HG03066 (cell line): ENCODE data around the gene KCNH8.

Source experiments
- ATAC-seq: cut with Tn5 transposase; IDR thresholded peaks from one replicate; pipeline ENCODE4 v1.9.1; 2021; ENCODE audit warnings: low read depth; ENCODE audit not compliant: unreplicated experiment

KCNH8 gene

DNA sequence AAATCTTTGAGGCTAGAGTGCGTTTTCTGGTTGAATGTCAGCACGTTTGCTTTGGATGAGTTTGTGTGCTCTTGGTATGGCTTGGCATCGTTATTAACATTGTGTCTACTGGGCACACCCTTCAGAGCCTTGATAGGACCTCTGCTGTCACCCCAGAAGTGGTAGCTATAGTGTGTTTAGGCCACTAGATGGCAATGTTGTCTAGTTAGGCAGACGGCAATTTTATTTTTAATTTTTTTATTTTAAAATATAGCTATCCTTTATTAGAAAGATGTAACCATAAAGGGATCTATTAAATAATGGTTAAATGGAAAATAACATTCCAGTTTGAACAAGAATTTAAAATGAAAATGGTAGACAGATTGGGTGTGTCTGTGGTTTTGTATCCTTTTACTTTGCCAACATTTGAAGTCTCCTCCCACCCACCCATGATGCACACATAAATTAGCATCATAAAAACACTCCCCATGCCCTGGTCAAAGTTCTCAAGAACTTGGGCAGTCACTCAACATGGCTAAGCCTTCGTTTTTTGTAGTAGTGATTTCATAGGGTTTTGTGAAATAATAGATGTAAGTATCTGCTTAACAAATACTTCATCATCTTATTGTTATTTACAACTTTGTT, 200.7 kb downstream of the KCNH8 start:
- ATAC-seq, result peak; percentile 65

DNA sequence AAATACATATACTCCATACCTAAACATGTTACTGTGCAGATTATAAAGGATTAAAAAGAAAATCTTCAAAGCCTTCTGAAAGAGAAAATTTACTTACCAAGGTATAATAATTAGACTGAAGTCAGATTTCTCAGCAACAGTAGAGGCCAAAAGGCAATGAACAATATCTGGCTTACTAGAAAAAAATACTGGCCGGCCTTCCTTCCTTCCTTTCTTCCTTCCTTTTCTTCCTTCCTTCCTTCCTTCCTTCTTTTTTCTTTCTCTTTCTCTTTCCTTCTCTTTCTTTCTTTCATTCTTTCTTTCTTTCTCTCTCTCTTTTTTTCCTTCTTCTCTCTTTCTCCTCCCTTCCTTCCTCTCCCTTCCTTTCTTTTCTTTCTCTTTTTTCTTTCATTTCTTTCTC, 209.6 kb downstream of the KCNH8 start:
- no peak for ATAC-seq

- no peak for ATAC-seq
These were observed 214.8 kb downstream of the KCNH8 start for GRCh38 chr3:19363071-19363470.

DNA sequence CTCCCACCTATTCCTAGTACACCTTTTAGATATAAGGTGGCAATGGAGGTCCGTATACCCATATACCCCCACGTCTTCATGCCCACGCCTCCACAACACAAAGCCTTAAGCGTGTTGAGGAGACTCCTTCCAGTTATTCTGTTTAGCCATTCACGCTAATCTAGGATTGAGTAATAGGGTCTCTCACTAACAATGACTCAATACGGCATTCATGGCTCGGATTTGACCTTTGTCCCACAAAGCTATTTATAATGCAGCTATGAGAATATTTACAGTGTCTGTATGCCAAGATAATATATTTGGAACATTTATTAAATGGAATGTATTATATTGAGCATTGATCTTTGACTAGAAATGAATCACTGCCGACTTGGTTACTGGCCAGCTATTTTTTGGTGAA, 215.8 kb downstream of the KCNH8 start:
- ATAC-seq, result no peak

GRCh38 chr3:19365471-19365870, 217.2 kb downstream of the KCNH8 start:
- no peak for ATAC-seq

DNA sequence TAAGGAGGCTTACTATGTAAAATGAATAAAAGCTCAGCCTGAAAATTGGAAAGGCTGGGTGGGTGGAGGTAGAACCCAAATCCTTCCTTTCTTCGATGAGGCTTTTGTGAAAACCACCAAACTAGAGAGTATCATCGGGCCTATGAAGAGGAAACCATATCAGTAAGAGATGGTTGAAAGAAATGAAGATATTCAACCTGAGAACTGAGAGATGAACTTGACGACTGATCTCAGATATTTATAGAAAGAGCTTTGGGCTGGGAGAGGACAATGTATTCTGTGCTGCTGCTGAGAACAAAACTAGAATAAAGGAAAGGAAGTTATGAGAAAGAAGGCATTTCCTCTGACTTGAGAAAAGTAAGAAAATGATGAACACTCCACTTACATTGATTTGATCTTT, 236.6 kb downstream of the KCNH8 start:
- ATAC-seq, result no peak

GRCh38 chr3:19392150-19392549, 243.8 kb downstream of the KCNH8 start:
- ATAC-seq, result no peak

DNA sequence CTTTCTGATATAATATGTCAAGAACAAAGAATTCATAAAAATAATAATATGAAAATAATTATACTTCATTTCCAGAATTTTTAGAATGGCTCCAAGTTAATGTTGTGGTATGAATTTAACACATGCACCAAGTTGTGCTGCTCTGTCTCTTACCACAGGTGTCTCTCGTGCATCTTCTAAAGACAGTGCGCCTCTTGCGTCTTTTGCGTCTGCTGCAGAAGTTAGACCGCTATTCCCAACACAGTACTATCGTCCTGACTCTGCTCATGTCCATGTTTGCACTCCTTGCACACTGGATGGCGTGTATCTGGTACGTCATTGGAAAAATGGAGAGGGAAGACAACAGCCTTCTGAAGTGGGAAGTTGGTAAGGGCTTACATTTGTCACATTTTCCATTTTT, 246.6 kb downstream of the KCNH8 start:
- no peak for ATAC-seq

DNA sequence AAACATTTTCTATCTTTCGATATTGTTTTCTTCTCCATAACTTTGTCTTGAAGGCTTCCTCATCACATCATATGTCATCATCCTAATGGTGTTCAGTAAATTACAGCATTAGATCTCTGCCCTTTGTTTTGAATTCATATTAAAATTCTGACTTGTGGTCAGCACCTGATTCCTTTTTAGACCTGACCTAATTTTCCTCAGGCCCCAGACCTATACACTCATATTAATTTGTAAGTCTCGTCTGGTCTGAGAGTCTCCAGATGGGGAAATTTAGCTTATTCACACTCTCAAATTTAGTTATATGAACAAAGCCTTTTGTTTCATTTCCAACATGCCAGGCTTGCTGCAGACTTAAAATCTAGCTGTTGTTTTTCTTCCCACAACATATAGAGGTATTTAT, 248.4 kb downstream of the KCNH8 start:
- no peak for ATAC-seq

DNA sequence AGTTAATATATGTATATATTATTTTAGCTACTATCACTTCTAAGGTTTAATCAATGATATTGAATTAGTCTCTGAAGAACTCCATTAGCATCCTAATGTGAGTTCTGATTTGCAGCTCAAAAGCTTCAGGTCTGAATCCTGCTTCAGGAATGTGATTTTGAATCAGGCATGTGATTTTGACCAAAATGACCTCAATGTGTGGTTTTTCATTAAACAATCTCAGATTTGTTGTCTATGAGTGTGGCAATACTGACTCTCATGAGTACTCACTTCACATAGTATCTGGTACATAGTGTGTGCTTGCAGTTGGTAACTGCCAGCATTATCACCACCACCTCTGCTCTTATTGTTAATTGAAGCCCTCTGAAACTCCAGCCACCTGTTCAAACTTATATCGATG, 251.0 kb downstream of the KCNH8 start:
- no peak for ATAC-seq

DNA sequence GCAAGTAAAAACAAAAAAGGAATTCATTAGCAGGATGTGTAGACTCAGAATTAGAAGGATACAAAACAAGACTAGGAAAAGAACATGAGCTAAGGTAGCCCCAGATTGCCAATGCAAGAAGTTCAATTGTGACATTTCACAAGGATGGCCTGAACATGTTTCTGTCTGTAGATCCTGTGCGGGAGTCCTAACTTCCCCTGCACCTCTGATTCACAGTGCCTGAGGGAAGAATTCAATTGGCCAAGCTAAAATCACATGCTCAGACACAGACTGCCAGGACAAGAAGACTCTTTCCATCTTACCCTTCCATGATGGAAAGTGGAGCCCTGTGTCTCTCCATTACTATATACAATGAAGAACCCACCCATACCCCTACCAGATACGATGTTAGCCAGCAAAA, 251.5 kb downstream of the KCNH8 start:
- ATAC-seq, result no peak

GRCh38 chr3:19420159-19420558, 271.8 kb downstream of the KCNH8 start:
- ATAC-seq, result no peak

DNA sequence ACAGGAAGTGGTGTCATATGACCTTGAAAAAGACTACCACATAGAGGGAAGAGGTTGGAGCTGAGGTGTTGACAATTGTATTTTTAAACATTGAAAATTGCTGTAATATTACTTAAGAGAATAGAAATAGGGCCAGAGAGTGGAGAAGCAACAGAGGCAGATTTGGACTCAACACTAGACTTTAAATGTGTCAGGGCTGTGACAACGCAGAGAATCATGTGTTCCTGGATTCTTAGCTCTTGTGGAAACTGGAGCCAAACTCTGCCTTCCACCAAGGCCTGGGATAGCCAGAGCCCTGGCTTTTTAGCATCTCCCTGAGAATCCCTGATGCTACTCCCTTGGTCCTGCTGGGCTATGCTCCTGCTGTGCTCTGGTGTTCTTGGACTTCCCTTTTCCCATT, 277.5 kb downstream of the KCNH8 start:
- no peak for ATAC-seq

- ATAC-seq, result no peak
These were observed 279.3 kb downstream of the KCNH8 start for GRCh38 chr3:19427422-19428149.

GRCh38 chr3:19428729-19429128, 280.4 kb downstream of the KCNH8 start:
- ATAC-seq, result no peak

- no peak for ATAC-seq
These were observed 284.4 kb downstream of the KCNH8 start for GRCh38 chr3:19432669-19433068.

GRCh38 chr3:19436746-19437145, 288.4 kb downstream of the KCNH8 start:
- ATAC-seq, result no peak

DNA sequence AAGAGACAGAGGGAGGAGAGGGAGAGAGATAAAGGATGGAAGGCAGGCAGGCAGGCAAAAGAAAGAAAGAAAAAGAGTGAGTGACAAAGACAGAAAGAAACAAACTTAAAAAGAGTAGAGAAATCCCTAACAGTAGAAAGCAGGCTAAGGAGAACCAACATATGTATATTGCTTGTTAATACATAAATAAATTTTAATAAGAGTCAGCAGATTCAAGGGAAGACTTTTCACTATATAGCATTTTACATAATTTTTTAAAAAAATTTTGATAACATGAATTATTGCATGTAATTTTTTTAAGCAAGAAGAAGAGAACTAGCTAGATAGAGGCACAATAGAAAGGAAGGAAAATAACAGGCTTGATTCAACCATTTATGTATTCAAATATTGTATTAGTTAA, 291.6 kb downstream of the KCNH8 start:
- no peak for ATAC-seq

- ATAC-seq, result no peak
These were observed 297.8 kb downstream of the KCNH8 start for GRCh38 chr3:19446138-19446537.

DNA sequence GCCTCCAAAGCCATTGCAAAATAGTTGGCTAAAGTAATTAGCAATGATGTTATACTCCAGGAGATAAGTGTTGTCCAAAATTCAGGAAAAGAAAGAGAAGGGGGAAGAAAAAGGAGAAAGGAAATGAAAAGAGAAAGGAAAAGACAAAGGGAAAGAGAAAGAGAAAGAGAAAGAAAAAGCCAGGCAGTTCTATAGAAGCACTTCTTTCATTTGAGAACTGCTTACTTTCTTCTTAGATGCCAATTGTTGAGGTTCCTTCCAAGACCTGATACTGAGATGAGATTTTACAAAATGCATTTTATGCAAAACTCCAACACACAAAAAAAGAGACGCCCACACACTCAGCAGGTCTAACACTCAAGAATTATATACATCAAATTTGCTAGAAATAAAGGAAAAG, 298.4 kb downstream of the KCNH8 start:
- no peak for ATAC-seq

- no peak for ATAC-seq
These were observed 307.2 kb downstream of the KCNH8 start for GRCh38 chr3:19455546-19455945.

DNA sequence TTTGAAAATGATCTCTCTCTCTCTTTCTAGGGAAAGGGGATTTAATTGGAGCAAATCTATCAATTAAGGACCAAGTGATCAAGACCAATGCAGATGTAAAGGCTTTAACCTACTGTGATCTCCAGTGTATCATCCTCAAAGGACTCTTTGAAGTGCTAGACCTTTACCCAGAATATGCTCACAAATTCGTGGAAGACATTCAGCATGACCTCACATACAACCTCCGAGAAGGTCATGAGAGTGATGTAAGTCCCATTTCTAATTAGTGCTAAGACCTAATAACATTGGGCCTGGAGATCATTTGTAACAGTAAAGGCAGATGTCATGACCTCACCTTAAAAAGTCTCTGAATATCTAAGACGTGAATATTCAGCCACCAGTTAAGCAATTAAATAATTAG, 308.4 kb downstream of the KCNH8 start:
- ATAC-seq, result no peak

DNA sequence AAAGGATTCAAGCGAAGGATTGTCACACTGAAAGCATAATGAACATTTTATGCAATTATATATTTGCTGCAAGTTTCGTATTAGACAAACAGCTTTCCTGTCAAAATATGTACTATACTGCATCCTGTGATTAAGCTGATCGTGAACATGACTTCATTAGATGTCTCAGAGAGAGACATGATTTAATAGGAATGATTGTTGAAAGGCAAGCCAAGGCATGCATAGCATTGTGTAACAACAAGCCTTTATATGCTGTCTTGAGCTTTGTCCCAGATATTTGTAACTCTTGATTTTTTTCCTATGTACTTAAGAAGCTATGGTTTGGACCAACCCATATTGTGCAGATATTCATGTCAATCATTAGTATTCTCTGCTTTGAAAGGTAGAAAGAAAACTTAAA, 309.1 kb downstream of the KCNH8 start:
- ATAC-seq, result no peak
